H9 (cell line): ENCODE results near the gene ACAT1. TPM values are rescaled to one million over a fixed set of nuclear protein-coding genes. Genes with fewer than 3 reads are reported as not detected.

Experiments
- DNase-seq: peaks from one replicate; pipeline ENCODE4 v3.0.0-alpha.2; 2017
- H2AFZ ChIP-seq: one replicate; pipeline ENCODE4 v1.6.1; 2013; ENCODE audit warnings: mild to moderate bottlenecking, low read length, control low read depth, moderate library complexity
- H2AK5ac ChIP-seq: 2 replicates; pipeline ENCODE4 v1.6.1; 2013; ENCODE audit warnings: low read length, control low read depth, mixed read lengths; ENCODE audit not compliant: insufficient read length
- H2BK120ac ChIP-seq: one replicate; pipeline ENCODE4 v1.6.1; 2013; ENCODE audit warnings: low read depth, mild to moderate bottlenecking, low read length, control low read depth, inconsistent platforms; ENCODE audit not compliant: poor library complexity, severe bottlenecking
- H2BK12ac ChIP-seq: 2 replicates; pipeline ENCODE4 v1.6.1; 2013; ENCODE audit warnings: low read length, control low read depth, mixed read lengths, low read depth; ENCODE audit not compliant: insufficient read length
- H2BK15ac ChIP-seq: 2 replicates; pipeline ENCODE4 v1.6.1; 2013; ENCODE audit warnings: low read depth, low read length, control low read depth
- H2BK20ac ChIP-seq: one replicate; pipeline ENCODE4 v1.6.1; 2013; ENCODE audit warnings: low read depth, mild to moderate bottlenecking, low read length, control low read depth, inconsistent platforms; ENCODE audit not compliant: poor library complexity, severe bottlenecking
- H2BK5ac ChIP-seq: 2 replicates; pipeline ENCODE4 v1.6.1; 2013; ENCODE audit warnings: low read length, control low read depth, mixed read lengths; ENCODE audit not compliant: insufficient read length
- H3K14ac ChIP-seq: 2 replicates; pipeline ENCODE4 v1.6.1; 2013; ENCODE audit warnings: low read length, control low read depth; ENCODE audit not compliant: insufficient read depth
- H3K18ac ChIP-seq: 2 replicates; pipeline ENCODE4 v1.6.1; 2013; ENCODE audit warnings: low read depth, mild to moderate bottlenecking, mixed read lengths, low read length, control low read depth; ENCODE audit not compliant: insufficient read length
- H3K23ac ChIP-seq: 2 replicates; pipeline ENCODE4 v1.6.1; 2013; ENCODE audit warnings: low read length, control low read depth, mixed read lengths, low read depth; ENCODE audit not compliant: insufficient read length
- H3K23me2 ChIP-seq: 2 replicates; pipeline ENCODE4 v1.6.1; 2013; ENCODE audit warnings: low read depth, mild to moderate bottlenecking, mixed read lengths, low read length, control low read depth; ENCODE audit not compliant: insufficient read length, poor library complexity, severe bottlenecking
- H3K27ac ChIP-seq: 2 replicates; pipeline ENCODE4 v1.5.1; 2013; ENCODE audit warnings: low read length, control low read depth, mixed read lengths, low read depth; ENCODE audit not compliant: insufficient read length
- H3K27me3 ChIP-seq: 2 replicates; pipeline ENCODE4 v1.6.1; 2013; ENCODE audit warnings: low read length, control low read depth, inconsistent platforms; ENCODE audit not compliant: insufficient read depth
- H3K4ac ChIP-seq: 2 replicates; pipeline ENCODE4 v1.6.1; 2013; ENCODE audit warnings: low read depth, mild to moderate bottlenecking, control low read depth, inconsistent platforms, low read length, moderate library complexity
- H3K4me1 ChIP-seq: 2 replicates; pipeline ENCODE4 v1.6.1; 2013; ENCODE audit warnings: low read length, control low read depth, inconsistent platforms; ENCODE audit not compliant: insufficient read depth
- H3K4me2 ChIP-seq: 2 replicates; pipeline ENCODE4 v1.6.1; 2013; ENCODE audit warnings: low read length, control low read depth, mixed read lengths; ENCODE audit not compliant: insufficient read length, insufficient read depth
- H3K56ac ChIP-seq: 2 replicates; pipeline ENCODE4 v1.6.1; 2013; ENCODE audit warnings: low read depth, mild to moderate bottlenecking, mixed read lengths, low read length, control low read depth; ENCODE audit not compliant: insufficient read length
- H3K79me1 ChIP-seq: 2 replicates; pipeline ENCODE4 v1.6.1; 2013; ENCODE audit warnings: low read depth, mild to moderate bottlenecking, moderate library complexity, low read length, control low read depth, inconsistent platforms; ENCODE audit not compliant: insufficient read depth, poor library complexity, severe bottlenecking
- H3K79me2 ChIP-seq: 2 replicates; pipeline ENCODE4 v1.6.1; 2013; ENCODE audit warnings: low read length, control low read depth, inconsistent platforms; ENCODE audit not compliant: insufficient read depth
- H3K9ac ChIP-seq: 2 replicates; pipeline ENCODE4 v1.6.1; 2013; ENCODE audit warnings: low read length, control low read depth, mixed read lengths; ENCODE audit not compliant: insufficient read length; ENCODE audit errors: extremely low read depth
- H3K9me3 ChIP-seq: one replicate; pipeline ENCODE4 v1.6.1; 2013; ENCODE audit warnings: low read depth, low read length, inconsistent platforms; ENCODE audit not compliant: control insufficient read depth
- H3T11ph ChIP-seq: one replicate; pipeline ENCODE4 v1.6.1; 2013; ENCODE audit warnings: mild to moderate bottlenecking, low read length, control low read depth, inconsistent platforms
- H4K20me1 ChIP-seq: one replicate; pipeline ENCODE4 v1.6.1; 2013; ENCODE audit not compliant: control insufficient read depth, insufficient read length, insufficient read depth
- H4K5ac ChIP-seq: 2 replicates; pipeline ENCODE4 v1.6.1; 2013; ENCODE audit warnings: low read depth, mild to moderate bottlenecking, mixed read lengths, low read length, control low read depth; ENCODE audit not compliant: insufficient read length
- H4K8ac ChIP-seq: replicated peaks from 2 replicates; pipeline ENCODE4 v1.6.1; 2013; ENCODE audit warnings: low read length, control low read depth, mixed read lengths, low read depth; ENCODE audit not compliant: insufficient read length
- H4K91ac ChIP-seq: 2 replicates; pipeline ENCODE4 v1.6.1; 2013; ENCODE audit warnings: low read depth, mild to moderate bottlenecking, moderate library complexity, mixed read lengths, low read length, control low read depth; ENCODE audit not compliant: insufficient read length
- H3K27ac Mint-ChIP-seq, 3 experiments: 2 replicates in 2 of 3; 3 replicates in 1 of 3; pipeline ENCODE4 v1.8.0; 2020 to 2021; ENCODE audit warnings: mixed read lengths in 3 of 3, mild to moderate bottlenecking in 1 of 3, moderate library complexity in 1 of 3
- H3K27me3 Mint-ChIP-seq: 2 replicates; pipeline ENCODE4 v1.8.0; 2021; ENCODE audit warnings: low read depth, mild to moderate bottlenecking, moderate library complexity, mixed read lengths
- H3K36me3 Mint-ChIP-seq, 3 experiments: 2 replicates in 2 of 3; 3 replicates in 1 of 3; pipeline ENCODE4 v1.8.0; 2020 to 2021; ENCODE audit warnings: low read depth in 3 of 3, mixed read lengths in 3 of 3; ENCODE audit not compliant: insufficient read depth in 1 of 3
- H3K4me1 Mint-ChIP-seq, 2 experiments: 2 replicates each; pipeline ENCODE4 v1.8.0; 2020; ENCODE audit warnings: mixed read lengths in 2 of 2
- H3K4me3 Mint-ChIP-seq, 2 experiments: 2 replicates in 1 of 2; 3 replicates in 1 of 2; pipeline ENCODE4 v1.8.0; 2020 to 2021; ENCODE audit warnings: mild to moderate bottlenecking in 2 of 2, mixed read lengths in 2 of 2, moderate library complexity in 1 of 2
- H3K9me3 Mint-ChIP-seq, 2 experiments: 2 replicates in 1 of 2; 3 replicates in 1 of 2; pipeline ENCODE4 v1.8.0; 2020; ENCODE audit warnings: mild to moderate bottlenecking in 2 of 2, mixed read lengths in 2 of 2, moderate library complexity in 1 of 2
- WGBS: extraction: QIAGEN DNeasy Blood & Tissue Kit; methylation state at CpG from one replicate; pipeline ENCODE4 v1.1.7; 2013; ENCODE audit warnings: missing lambda C conversion rate, low lambda C conversion rate, mixed read lengths; ENCODE audit not compliant: insufficient read length; ENCODE audit errors: extremely low coverage; 5-methylcytosine and 5-hydroxymethylcytosine counted together
- total RNA-seq: library from RNA; stranded (reverse); gene quantifications from 2 replicates; pipeline ENCODE4 v1.2.1, GENCODE V29; 2021
- TF ChIP-seq, protein P1 (sequence below): fragments of 200-600 bp; sonication (generic); conservative IDR thresholded peaks from 3 replicates; pipeline ENCODE4 v1.8.0; 2021; ENCODE audit warnings: antibody characterized with exemption, mild to moderate bottlenecking

The ACAT1 gene
- total RNA-seq, 1 experiment from 2014 or later = 39.1 TPM

DNA sequence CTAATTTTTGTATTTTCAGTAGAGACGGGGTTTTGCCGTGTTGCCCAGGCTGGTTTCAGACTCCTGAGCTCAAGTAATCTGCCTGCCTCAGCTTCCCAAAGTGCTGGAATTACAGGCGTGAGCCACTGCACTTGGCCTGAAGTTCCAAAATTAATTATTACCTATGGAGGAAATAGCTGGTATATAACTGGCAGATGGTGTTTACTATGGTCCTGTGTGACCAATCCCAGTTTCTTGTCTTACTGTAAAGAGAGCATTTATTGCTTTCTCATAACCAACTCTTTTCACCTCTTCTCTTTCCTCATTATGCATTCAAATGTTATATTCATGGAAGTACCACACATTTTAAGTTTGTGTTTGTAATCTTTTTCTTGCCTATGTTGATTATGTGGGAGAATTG is 24.2 kb upstream of the ACAT1 start:
- H3K23me2 ChIP-seq = no peaks in the 10 kb centered on the region
- no peak overlapping the region for H3K27ac Mint-ChIP-seq
- no peak overlapping the region for H3K9ac ChIP-seq
- H4K5ac ChIP-seq = no peak overlapping the region
- H3K79me1 ChIP-seq = no peaks in the 10 kb centered on the region
- no peak overlapping the region for H3K4me2 ChIP-seq
- H2AFZ ChIP-seq = no peak overlapping the region
- no peak overlapping the region for H3K56ac ChIP-seq
- no peaks in the 10 kb centered on the region for H4K20me1 ChIP-seq
- no peak overlapping the region for H3K4me3 Mint-ChIP-seq
- H2BK12ac ChIP-seq = no peak overlapping the region
- H3K27ac ChIP-seq = no peak overlapping the region
- H2AK5ac ChIP-seq = no peak overlapping the region
- DNase-seq = no peak
- no peak overlapping the region for H2BK5ac ChIP-seq
- no peaks in the 10 kb centered on the region for H3K79me2 ChIP-seq
- H3K36me3 Mint-ChIP-seq = peaks cover 10 to 53% (median 44%) of the 10 kb centered on the region in 3 experiments
- H3K14ac ChIP-seq = no peak overlapping the region
- no peak overlapping the region for H4K8ac ChIP-seq
- no peak overlapping the region for H3K23ac ChIP-seq
- H3K4ac ChIP-seq = no peak overlapping the region
- no peak overlapping the region for H2BK15ac ChIP-seq
- no peak overlapping the region for H4K91ac ChIP-seq
- no CpG with 5 or more reads among the region's 3 CpGs for WGBS
- H3K18ac ChIP-seq = no peak overlapping the region
- no peaks in the 10 kb centered on the region for H3K9me3 ChIP-seq
- no peaks in the 10 kb centered on the region for H3K27me3 Mint-ChIP-seq
- H2BK120ac ChIP-seq = no peak overlapping the region
- H3K27me3 ChIP-seq = no peaks in the 10 kb centered on the region
- TF ChIP-seq, protein P1, sequence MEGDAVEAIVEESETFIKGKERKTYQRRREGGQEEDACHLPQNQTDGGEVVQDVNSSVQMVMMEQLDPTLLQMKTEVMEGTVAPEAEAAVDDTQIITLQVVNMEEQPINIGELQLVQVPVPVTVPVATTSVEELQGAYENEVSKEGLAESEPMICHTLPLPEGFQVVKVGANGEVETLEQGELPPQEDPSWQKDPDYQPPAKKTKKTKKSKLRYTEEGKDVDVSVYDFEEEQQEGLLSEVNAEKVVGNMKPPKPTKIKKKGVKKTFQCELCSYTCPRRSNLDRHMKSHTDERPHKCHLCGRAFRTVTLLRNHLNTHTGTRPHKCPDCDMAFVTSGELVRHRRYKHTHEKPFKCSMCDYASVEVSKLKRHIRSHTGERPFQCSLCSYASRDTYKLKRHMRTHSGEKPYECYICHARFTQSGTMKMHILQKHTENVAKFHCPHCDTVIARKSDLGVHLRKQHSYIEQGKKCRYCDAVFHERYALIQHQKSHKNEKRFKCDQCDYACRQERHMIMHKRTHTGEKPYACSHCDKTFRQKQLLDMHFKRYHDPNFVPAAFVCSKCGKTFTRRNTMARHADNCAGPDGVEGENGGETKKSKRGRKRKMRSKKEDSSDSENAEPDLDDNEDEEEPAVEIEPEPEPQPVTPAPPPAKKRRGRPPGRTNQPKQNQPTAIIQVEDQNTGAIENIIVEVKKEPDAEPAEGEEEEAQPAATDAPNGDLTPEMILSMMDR = no peak
- H2BK20ac ChIP-seq = no peak overlapping the region
- no peaks in the 10 kb centered on the region for H3K9me3 Mint-ChIP-seq
- H3K4me1 ChIP-seq = no peaks in the 10 kb centered on the region
- peaks cover 0 to 4% of the 10 kb centered on the region in 2 experiments; a peak in 1 of 4 replicates for H3K4me1 Mint-ChIP-seq
- H3T11ph ChIP-seq = no peak overlapping the region
